Natural killer cell (primary cell): ENCODE results near the gene TENM3. TPM values are rescaled to one million over a fixed set of nuclear protein-coding genes. Genes with fewer than 3 reads are reported as not detected.

Experiments
- ATAC-seq, 3 donors: fragments of 150-1000 bp in 2 of 3; fragments of 200-7000 bp in 1 of 3; cut with Tn5 transposase; 1 replicate in 1 of 3; 2 replicates in 2 of 3; pipeline ENCODE4 v1.10.0; 2021; ENCODE audit warnings: mild to moderate bottlenecking in 2 of 3, moderate library complexity in 2 of 3
- DNase-seq, 2 donors: peaks; one replicate each; pipeline versions ENCODE4 v3.0.0 to v3.0.0-alpha.2; 2013 to 2021; ENCODE audit warnings: mixed read lengths in 1 of 2
- H3K27ac ChIP-seq: one replicate; pipeline ENCODE4 v1.5.1; 2013; ENCODE audit warnings: mild to moderate bottlenecking, low read length
- H3K27me3 ChIP-seq: one replicate; pipeline ENCODE4 v1.6.1; 2013; ENCODE audit warnings: low read length; ENCODE audit not compliant: control insufficient read depth, insufficient read depth
- H3K36me3 ChIP-seq: one replicate; pipeline ENCODE4 v1.6.1; 2013; ENCODE audit warnings: low read length; ENCODE audit not compliant: control insufficient read depth, insufficient read depth
- H3K4me1 ChIP-seq: one replicate; pipeline ENCODE4 v1.6.1; 2013; ENCODE audit warnings: low read length; ENCODE audit not compliant: control insufficient read depth, insufficient read depth
- H3K4me3 ChIP-seq: one replicate; pipeline ENCODE4 v1.5.1; 2013; ENCODE audit warnings: low read length
- H3K9me3 ChIP-seq: one replicate; pipeline ENCODE4 v1.6.1; 2013; ENCODE audit warnings: low read length; ENCODE audit not compliant: control insufficient read depth, insufficient read depth
- H3K27ac Mint-ChIP-seq, 2 donors: one replicate each; pipeline ENCODE4 v1.8.0; 2022; ENCODE audit warnings: mild to moderate bottlenecking in 2 of 2, mixed read lengths in 2 of 2, moderate library complexity in 1 of 2
- H3K27me3 Mint-ChIP-seq, 2 donors: one replicate each; pipeline ENCODE4 v1.8.0; 2022; ENCODE audit warnings: low read depth in 2 of 2, mixed read lengths in 2 of 2
- H3K36me3 Mint-ChIP-seq: one replicate; pipeline ENCODE4 v1.8.0; 2022; ENCODE audit warnings: mixed read lengths
- H3K4me1 Mint-ChIP-seq, 2 donors: one replicate each; pipeline ENCODE4 v1.8.0; 2022; ENCODE audit warnings: mixed read lengths in 2 of 2
- H3K4me3 Mint-ChIP-seq: one replicate; pipeline ENCODE4 v1.8.0; 2022; ENCODE audit warnings: mild to moderate bottlenecking, moderate library complexity, mixed read lengths
- H3K9me3 Mint-ChIP-seq, 2 donors: one replicate each; pipeline ENCODE4 v1.8.0; 2022; ENCODE audit warnings: mixed read lengths in 2 of 2
- CTCF ChIP-seq: fragments of 200-600 bp; IDR thresholded peaks from one replicate; pipeline ENCODE4 v1.8.0; 2022; ENCODE audit warnings: antibody characterized with exemption
- WGBS: methylation state at CpG from one replicate; pipeline ENCODE4 v1.1.7; 2013; ENCODE audit warnings: missing lambda C conversion rate; ENCODE audit not compliant: insufficient coverage; 5-methylcytosine and 5-hydroxymethylcytosine counted together
- intact Hi-C: fragments of 100-400 bp; cut with micrococcal nuclease; formaldehyde crosslinking; loops from one replicate; pipeline ENCODE4 v1.14.2; 2022
- total RNA-seq, 4 donors: library from RNA; stranded (reverse); fragments of 120-200 nt in 1 of 4; gene quantifications; one replicate each; pipeline versions ENCODE4 v1.2.3 to v1.2.4, GENCODE V29; 2013 to 2022

The TENM3 gene
- total RNA-seq, 3 donors from 2014 or later (not counting 1 experiment from before 2014, with no cell fraction given) = not detected

- Histone ChIP-seq H3K4me1 (no peaks in the 10 kb centered on the region), H3K36me3 (no peaks in the 10 kb centered on the region), H3K9me3 (no peaks in the 10 kb centered on the region), H3K27ac (no peak overlapping the region), H3K4me3 (no peak overlapping the region), H3K27me3 (no peaks in the 10 kb centered on the region)
- peaks cover 5 to 7% of the 10 kb centered on the region in 2 donors for H3K27me3 Mint-ChIP-seq
- no peaks in the 10 kb centered on the region for H3K36me3 Mint-ChIP-seq
- no peaks in the 10 kb centered on the region for H3K9me3 Mint-ChIP-seq
- WGBS = 90% methylated on average over 5 of the region's 5 CpGs
- no peaks in the 10 kb centered on the region for H3K4me1 Mint-ChIP-seq
- no peak for DNase-seq
- no peak for TF ChIP-seq CTCF
- ATAC-seq = no peak
- intact Hi-C loops = no loop called here
- no peak overlapping the region for H3K4me3 Mint-ChIP-seq
- H3K27ac Mint-ChIP-seq = no peak overlapping the region
These were observed 251.8 kb downstream of the TENM3 start for GRCh38 chr4:182495031-182495430.

GRCh38 chr4:182495645-182496385 lies 252.6 kb downstream of the TENM3 start:
- Histone ChIP-seq H3K27me3 (no peaks in the 10 kb centered on the region), H3K4me3 (no peak overlapping the region), H3K27ac (no peak overlapping the region), H3K36me3 (no peaks in the 10 kb centered on the region), H3K4me1 (no peaks in the 10 kb centered on the region), H3K9me3 (no peaks in the 10 kb centered on the region)
- no peak for ATAC-seq
- Mint-ChIP-seq H3K4me3 (no peak overlapping the region), H3K9me3 (no peaks in the 10 kb centered on the region), H3K36me3 (no peaks in the 10 kb centered on the region), H3K27me3 (peaks cover 5 to 7% of the 10 kb centered on the region in 2 donors), H3K4me1 (no peaks in the 10 kb centered on the region), H3K27ac (no peak overlapping the region)
- TF ChIP-seq CTCF = no peak
- WGBS = 75% methylated on average over 4 of the region's 6 CpGs
- intact Hi-C loops = no loop called here
- DNase-seq = no peak

DNA sequence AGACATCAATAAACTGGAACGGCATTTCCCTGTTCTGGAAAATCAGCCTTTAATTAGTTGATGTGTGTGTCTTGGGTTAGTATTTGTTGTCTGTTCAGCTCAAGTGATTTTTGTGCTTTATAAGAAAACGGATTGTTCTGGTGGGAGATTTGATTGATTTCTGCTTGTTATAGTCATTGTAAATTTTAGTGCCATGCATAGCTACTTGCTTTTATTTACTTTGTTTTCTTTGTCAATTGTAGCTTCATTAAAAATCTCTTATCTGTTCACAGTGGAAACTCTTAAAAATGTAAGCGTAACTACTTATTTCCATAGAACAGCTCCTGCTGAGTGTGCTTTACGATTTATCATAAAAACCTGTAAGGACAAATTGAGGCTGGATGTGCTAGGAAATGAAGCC lies 253.2 kb downstream of the TENM3 start:
- no peaks in the 10 kb centered on the region for H3K4me1 Mint-ChIP-seq

More for the DNA sequence above, 253.2 kb downstream of the TENM3 start:
- H3K36me3 Mint-ChIP-seq = no peaks in the 10 kb centered on the region
- H3K27me3 ChIP-seq = no peaks in the 10 kb centered on the region
- H3K9me3 ChIP-seq = no peaks in the 10 kb centered on the region
- no peak overlapping the region for H3K27ac ChIP-seq
- no peaks in the 10 kb centered on the region for H3K36me3 ChIP-seq
- no peak overlapping the region for H3K4me3 Mint-ChIP-seq
- no peak overlapping the region for H3K27ac Mint-ChIP-seq
- H3K27me3 Mint-ChIP-seq = peaks cover 5 to 7% of the 10 kb centered on the region in 2 donors
- TF ChIP-seq CTCF = no peak
- ATAC-seq (no peak), DNase-seq (no peak)
- intact Hi-C loops = no loop called here
- H3K4me3 ChIP-seq = no peak overlapping the region
- no peaks in the 10 kb centered on the region for H3K4me1 ChIP-seq
- no peaks in the 10 kb centered on the region for H3K9me3 Mint-ChIP-seq
- WGBS = 83% methylated on average over 4 of the region's 4 CpGs
